IPS-15b (cell line): ENCODE measurements around the gene ARHGEF19.

ENCODE experiments used
- H3K27me3 ChIP-seq: one replicate; pipeline ENCODE4 v1.6.1; 2013; ENCODE audit warnings: low read length; ENCODE audit not compliant: control insufficient read depth, insufficient read depth
- H3K36me3 ChIP-seq: one replicate; pipeline ENCODE4 v1.6.1; 2013; ENCODE audit warnings: low read length; ENCODE audit not compliant: control insufficient read depth, insufficient read depth
- H3K4me1 ChIP-seq: one replicate; pipeline ENCODE4 v1.6.1; 2013; ENCODE audit warnings: mild to moderate bottlenecking, low read length; ENCODE audit not compliant: control insufficient read depth, insufficient read depth
- H3K4me3 ChIP-seq: one replicate; pipeline ENCODE4 v1.5.1; 2013; ENCODE audit warnings: low read depth, low read length
- H3K9ac ChIP-seq: one replicate; pipeline ENCODE4 v1.6.1; 2013; ENCODE audit warnings: low read depth, mild to moderate bottlenecking, low read length
- H3K9me3 ChIP-seq: one replicate; pipeline ENCODE4 v1.6.1; 2013; ENCODE audit warnings: mild to moderate bottlenecking, low read length; ENCODE audit not compliant: control insufficient read depth, insufficient read depth

Gene ARHGEF19

GRCh38 chr1:16183765-16184556 is 28.5 kb downstream of the ARHGEF19 start:
- Histone ChIP-seq H3K36me3 (no peaks in the 10 kb centered on the region), H3K4me1 (peaks cover 4% of the 10 kb centered on the region), H3K4me3 (no peak overlapping the region), H3K9ac (no peak overlapping the region), H3K9me3 (no peaks in the 10 kb centered on the region), H3K27me3 (no peaks in the 10 kb centered on the region)

GRCh38 chr1:16183179-16183578 is 29.3 kb downstream of the ARHGEF19 start:
- Histone ChIP-seq H3K4me1 (peaks cover 4% of the 10 kb centered on the region), H3K9ac (no peak overlapping the region), H3K4me3 (no peak overlapping the region)

DNA sequence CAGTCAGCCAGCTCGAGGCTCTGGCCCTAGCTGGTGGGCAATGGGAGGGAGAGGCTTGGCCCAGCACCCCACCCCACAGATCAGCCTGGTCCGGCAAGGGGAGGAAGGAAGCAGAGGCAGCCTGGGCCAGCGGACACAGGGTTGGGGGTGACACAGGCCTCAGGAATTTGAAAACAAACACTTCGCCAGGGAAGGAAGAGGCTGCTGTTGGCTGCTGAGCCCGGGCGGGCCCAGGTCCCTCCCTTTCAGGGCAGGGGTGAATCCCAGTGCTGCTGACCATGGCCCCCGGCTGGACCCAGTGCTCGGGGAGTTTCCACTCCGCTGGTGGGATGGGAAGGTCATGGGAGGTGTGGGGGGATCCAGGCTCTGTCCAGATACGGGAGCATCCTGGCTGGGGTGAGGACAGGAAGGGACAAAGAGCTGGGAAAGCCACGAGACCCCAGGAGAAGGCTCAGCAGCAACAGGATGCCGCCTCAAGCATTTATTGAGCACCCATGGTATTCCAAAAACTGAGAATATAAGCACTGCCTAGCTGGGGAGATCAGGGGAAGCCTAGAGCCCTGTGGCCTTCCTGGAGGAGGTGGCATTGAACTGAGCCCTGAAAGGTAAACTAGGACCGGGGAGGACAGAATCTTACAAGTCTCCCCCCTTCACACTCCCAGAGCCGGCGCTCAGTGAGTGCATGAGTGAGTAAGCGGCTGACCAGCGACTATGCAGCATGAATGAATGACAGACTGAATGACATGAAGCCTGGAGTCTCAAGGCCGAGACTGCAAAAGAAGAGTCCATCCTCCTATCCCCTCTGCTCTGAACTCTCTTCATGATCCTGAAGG is 30.3 kb downstream of the ARHGEF19 start:
- H3K4me1 ChIP-seq: peaks cover 4% of the 10 kb centered on the region
- H3K36me3 ChIP-seq: no peaks in the 10 kb centered on the region
- H3K9me3 ChIP-seq: no peaks in the 10 kb centered on the region
- H3K9ac ChIP-seq: no peak overlapping the region
- no peak overlapping the region for H3K4me3 ChIP-seq
- H3K27me3 ChIP-seq: no peaks in the 10 kb centered on the region

More at GRCh38 chr1:16183179-16183578, 29.3 kb downstream of the ARHGEF19 start:
- H3K36me3 ChIP-seq: no peaks in the 10 kb centered on the region
- no peaks in the 10 kb centered on the region for H3K27me3 ChIP-seq
- H3K9me3 ChIP-seq: no peaks in the 10 kb centered on the region

DNA sequence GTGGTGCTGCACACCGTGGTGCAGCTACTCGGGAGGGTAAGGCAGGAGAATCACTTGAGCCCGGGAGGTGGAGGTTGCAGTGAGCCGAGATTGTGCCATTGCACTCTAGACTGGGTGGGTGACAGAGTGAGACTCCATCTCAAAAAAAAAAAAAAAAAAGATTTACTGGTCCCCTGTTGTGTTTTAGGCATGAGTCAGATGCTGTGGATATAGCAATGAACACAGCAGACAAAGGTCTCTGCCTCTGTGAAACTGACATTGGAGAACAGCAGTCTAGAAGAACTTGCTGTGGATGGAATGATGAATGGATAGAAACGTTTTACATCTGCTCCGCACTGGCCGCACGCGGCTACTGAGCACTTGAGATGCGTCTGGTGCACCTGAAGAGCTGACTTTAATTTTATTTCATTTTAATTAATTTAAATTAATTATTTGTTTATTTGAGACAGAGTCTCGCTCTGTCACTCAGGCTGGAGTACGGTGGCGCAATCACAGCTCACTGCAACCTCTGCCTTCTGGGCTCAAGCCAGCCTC is 32.1 kb downstream of the ARHGEF19 start:
- Histone ChIP-seq H3K9ac (no peak overlapping the region), H3K4me3 (no peak overlapping the region), H3K36me3 (no peaks in the 10 kb centered on the region), H3K4me1 (peaks cover 4% of the 10 kb centered on the region), H3K27me3 (no peaks in the 10 kb centered on the region), H3K9me3 (no peaks in the 10 kb centered on the region)

GRCh38 chr1:16178596-16179497 is 33.6 kb downstream of the ARHGEF19 start:
- Histone ChIP-seq H3K27me3 (no peaks in the 10 kb centered on the region), H3K36me3 (no peaks in the 10 kb centered on the region), H3K4me3 (no peak overlapping the region), H3K4me1 (peaks cover 4% of the 10 kb centered on the region), H3K9me3 (no peaks in the 10 kb centered on the region), H3K9ac (no peak overlapping the region)

DNA sequence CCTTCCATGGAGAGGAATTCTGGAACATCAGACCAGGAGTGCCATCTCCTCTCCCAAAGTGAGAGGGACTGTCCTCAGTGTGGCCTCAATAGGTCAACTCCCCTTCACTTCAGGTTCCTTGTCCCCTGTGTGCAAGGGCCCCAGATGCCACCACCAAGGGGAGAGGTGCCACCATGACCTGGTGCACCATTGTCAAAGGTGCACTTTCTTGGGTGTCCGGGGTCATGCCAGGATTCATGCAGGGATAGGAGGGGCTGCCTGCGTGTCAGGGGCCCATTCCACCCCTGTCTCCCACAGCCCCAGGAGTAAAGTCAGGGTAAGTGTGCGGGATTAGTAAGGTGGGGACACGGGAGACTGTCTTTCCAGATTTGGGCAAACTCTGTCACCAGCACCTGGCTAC is 35.1 kb downstream of the ARHGEF19 start:
- Histone ChIP-seq H3K4me1 (peaks cover 4% of the 10 kb centered on the region), H3K27me3 (no peaks in the 10 kb centered on the region), H3K36me3 (no peaks in the 10 kb centered on the region), H3K9ac (no peak overlapping the region), H3K9me3 (no peaks in the 10 kb centered on the region), H3K4me3 (no peak overlapping the region)

- H3K9ac ChIP-seq: no peak overlapping the region
- H3K9me3 ChIP-seq: no peaks in the 10 kb centered on the region
- no peaks in the 10 kb centered on the region for H3K36me3 ChIP-seq
- H3K4me1 ChIP-seq: no peaks in the 10 kb centered on the region
- H3K4me3 ChIP-seq: no peak overlapping the region
- H3K27me3 ChIP-seq: no peaks in the 10 kb centered on the region
Observed at GRCh38 chr1:16176653-16177052, 35.8 kb downstream of the ARHGEF19 start.

- H3K4me1 ChIP-seq: no peaks in the 10 kb centered on the region
- no peak overlapping the region for H3K9ac ChIP-seq
- H3K27me3 ChIP-seq: no peaks in the 10 kb centered on the region
- no peaks in the 10 kb centered on the region for H3K9me3 ChIP-seq
- H3K36me3 ChIP-seq: no peaks in the 10 kb centered on the region
- H3K4me3 ChIP-seq: no peak overlapping the region
Observed at GRCh38 chr1:16175610-16176553, 36.6 kb downstream of the ARHGEF19 start.

GRCh38 chr1:16174886-16175598 is 37.4 kb downstream of the ARHGEF19 start:
- Histone ChIP-seq H3K4me1 (no peaks in the 10 kb centered on the region), H3K36me3 (no peaks in the 10 kb centered on the region), H3K9ac (no peak overlapping the region), H3K4me3 (no peak overlapping the region), H3K27me3 (no peaks in the 10 kb centered on the region), H3K9me3 (no peaks in the 10 kb centered on the region)

GRCh38 chr1:16174261-16174868 is 38.1 kb downstream of the ARHGEF19 start:
- no peaks in the 10 kb centered on the region for H3K4me1 ChIP-seq

More at GRCh38 chr1:16174261-16174868, 38.1 kb downstream of the ARHGEF19 start:
- Histone ChIP-seq H3K9ac (no peak overlapping the region), H3K27me3 (no peaks in the 10 kb centered on the region), H3K4me3 (no peak overlapping the region), H3K9me3 (no peaks in the 10 kb centered on the region), H3K36me3 (no peaks in the 10 kb centered on the region)
